Activated CD8-positive, alpha-beta memory T cell treated with anti-CD3 and anti-CD28 coated beads, Interleukin-2, amount 50 U/mL, for 1 hour (primary cell): ENCODE results near the gene TSC22D4.
"Not testable (repeated sequence)": the region's sequence is repeated elsewhere in the genome, so short reads cannot be mapped to it uniquely, and the experiment has no call there.

Source experiments
- DNase-seq: peaks from one replicate; pipeline ENCODE4 v3.0.0-alpha.2; 2020; ENCODE audit errors: extremely low read depth

Gene TSC22D4

DNA sequence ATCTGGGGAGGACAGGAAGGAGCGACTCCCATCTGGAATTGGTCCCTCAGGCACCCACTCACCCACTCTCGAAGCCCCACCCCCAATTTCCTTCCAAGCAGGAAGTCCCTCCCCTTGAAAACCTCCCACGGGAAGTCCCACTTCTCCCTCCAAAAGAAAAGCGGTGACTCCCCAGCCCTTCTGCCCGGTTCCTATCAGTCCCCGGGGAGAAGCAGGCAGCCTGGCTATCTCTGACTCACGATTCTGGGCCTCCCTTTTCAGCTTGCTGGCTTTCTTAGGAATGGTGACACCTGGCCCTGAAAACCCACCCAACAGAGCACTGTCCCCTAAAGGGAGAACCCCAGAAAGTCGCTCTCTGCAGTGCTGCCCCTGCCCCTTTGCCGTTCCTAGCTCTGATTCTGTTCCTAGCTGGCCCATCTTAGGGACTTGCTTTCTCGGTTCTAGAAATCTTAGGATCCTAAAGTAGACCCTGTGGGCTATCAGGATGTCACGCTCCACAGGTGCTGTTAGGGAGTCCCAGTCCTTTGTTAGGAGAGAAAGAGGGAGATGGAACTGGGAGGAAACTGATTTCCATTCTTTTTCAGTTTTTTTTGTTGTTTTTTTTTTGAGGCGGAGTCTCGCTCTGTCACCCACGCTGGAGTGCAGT lies 6.0 kb downstream of the TSC22D4 start:
- DNase-seq: no peak

DNA sequence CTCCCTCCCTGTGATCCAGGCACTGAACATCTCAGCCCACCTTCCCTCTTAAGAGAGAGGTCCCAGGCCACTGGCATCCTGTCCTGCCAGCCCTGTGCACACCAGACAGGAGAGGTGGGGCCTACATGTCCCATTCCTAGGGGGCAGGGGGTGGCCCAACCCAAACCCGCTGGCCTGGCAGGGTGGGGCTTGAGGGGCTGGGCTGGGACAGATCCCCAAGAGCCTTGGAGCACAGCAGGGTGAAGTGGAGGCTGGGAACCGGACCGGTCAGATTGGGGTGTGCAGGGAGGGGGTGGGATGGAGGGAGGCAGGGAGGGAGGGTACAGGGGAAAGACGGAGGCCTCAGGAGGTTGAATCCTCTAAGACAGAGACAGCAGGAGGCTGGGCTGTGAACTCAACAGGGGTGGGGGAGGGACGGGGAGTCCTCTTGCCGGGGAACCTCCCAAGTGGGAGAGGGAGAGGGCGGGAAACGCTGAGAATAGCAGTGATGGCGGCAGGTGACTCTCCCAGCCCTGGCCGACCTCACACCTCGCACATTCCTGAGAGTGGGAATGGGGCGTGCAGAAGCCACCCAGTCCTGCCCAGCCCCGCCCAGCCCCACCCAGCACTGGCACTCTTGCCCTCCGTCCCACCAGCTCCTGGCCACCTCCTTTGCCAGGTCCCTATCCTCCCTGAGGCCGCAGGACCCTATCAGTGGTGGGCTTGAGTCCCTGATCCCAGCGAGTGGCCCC lies 6.7 kb downstream of the TSC22D4 start:
- no peak for DNase-seq

DNA sequence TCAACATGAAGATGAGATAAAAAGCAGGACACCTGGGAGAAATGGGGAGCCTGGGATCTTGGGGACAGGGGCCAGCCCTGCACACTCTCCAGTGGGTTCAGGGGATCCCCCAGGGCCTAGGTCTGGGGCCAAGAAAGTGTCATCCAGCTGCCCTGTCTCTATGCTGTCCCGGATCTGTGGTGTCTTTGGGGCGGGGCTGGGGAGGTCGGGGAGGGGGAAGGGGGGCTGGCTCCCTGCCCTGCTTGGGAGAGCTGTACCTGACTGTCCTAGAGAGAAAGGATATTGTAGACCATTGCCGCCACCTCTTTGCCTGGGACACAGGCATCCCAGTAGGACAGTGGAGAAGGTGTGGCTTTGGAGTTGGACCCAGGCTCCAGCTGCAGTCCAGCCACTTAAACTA lies 8.0 kb downstream of the TSC22D4 start:
- DNase-seq: no peak

DNA sequence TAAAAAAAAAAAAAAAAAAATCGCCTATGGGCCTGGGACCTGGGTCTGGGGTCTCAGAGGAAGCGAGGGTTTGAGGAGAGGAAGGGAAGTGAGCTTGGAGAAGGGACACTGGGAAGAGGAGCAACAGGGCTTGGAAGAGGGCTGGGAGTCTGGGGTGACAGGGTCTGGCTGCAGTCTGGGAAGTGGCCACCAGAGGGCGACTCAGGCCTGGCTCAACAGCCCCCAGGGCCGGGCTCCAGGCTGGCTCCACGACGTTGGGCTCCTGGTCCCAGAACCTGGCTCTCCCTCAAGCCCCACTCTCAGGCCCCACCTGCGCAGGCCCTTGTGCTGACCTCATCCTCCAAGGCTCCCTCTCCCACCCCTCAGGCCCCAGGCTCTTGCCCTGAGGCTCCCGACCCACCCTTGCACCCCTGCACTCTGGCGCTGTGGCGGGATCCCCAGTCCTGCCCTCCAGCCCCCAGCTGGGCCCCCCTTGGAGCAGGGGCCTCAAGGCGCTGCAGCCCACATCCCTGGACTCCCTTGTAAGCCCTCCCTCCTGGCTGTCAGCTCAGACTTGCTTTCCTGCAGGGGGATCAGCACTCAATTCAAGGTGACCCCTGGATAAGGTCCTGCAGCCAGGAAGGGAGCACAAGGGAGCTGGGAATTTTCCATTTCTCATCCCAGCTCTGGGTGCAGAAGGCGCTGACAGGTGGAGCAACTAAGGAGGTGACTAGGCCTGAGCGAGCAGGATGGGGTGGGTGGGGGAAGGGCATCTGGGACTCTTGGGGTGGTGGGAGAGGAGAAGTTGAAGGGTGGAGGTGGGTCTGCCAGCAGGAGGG lies 9.6 kb downstream of the TSC22D4 start:
- DNase-seq: peak; percentile 30

DNA sequence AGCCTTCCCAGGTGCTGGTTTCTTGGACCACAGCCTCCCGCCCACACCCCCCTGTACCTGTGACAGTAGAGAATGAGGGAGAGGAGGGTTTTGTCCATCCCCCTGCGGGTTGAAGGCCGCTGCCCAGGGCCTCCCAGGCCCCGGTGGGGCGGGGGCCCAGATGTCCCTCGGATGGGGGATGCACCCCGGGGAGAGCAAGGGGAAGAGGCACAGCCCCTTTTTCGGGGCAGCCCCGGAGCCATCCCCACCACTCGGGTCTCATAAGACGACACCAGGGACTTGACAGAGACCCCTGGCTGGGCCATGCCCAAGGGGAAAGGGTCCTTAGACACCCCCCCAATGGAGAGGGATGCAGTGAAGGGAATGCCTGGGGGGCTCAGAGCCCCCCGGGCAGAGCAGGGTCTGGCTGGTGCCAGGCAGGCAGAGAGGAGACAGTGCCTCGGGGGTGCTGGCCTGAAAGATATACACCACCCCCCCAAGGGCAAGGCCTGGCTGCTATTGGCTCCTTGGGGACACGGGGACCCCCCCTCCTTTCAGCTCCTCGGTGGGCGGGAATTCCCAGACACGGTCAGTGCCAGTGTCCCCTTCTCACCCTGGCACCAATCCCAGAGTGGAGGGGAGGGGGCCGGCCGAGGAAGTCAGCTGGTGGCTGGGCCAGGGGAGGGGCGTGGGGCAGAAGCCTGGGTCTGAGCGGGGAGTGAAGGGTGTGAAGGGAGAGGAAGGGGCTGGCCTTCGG lies 11.2 kb downstream of the TSC22D4 start:
- no peak for DNase-seq

DNA sequence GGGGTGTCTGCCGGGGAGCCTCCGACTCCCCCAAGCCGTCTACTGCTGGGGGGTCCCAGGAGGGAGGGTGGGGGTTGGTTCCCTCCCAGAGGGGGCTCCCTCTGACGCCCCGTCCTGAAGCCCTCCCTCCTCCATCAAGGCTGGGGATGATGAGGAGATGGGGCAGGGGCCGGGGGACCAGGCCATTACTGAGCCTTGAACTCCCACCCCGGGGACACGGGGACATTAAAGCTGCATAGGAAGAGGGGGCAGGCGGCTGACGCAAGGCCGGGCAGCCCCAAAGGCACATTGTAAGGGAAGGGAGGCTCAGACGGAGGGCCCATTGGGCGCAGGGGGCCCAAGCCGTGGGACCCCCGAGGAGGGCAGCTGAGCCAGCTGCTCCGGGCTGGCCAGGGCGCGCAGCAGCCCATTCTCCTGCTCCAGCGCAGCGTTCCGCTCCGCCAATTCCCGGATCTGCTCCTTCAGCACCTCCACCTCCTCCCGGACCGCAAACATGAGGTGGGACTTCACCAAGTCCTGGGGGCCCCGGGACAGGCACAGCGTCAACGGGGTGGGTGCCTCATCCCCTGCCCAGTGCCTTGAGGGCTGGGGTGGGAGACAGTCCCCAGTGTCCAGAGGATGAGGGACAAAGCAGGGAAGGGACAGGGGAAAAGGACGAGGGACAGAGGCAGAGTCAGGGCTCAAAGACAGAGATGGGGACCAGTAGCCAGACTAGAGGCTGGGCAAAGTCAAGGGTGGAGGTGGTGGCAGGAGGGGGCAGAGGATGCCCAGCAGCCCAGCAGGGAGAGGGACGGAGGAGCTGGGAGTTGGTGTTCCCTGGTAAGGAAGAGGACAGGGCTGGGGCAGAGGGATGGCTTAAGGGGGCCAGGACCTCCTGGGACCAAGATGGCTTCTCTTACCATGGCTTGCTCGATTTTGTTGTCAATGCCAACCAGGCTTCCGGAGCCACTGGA lies 12.1 kb downstream of the TSC22D4 start:
- DNase-seq: no peak

DNA sequence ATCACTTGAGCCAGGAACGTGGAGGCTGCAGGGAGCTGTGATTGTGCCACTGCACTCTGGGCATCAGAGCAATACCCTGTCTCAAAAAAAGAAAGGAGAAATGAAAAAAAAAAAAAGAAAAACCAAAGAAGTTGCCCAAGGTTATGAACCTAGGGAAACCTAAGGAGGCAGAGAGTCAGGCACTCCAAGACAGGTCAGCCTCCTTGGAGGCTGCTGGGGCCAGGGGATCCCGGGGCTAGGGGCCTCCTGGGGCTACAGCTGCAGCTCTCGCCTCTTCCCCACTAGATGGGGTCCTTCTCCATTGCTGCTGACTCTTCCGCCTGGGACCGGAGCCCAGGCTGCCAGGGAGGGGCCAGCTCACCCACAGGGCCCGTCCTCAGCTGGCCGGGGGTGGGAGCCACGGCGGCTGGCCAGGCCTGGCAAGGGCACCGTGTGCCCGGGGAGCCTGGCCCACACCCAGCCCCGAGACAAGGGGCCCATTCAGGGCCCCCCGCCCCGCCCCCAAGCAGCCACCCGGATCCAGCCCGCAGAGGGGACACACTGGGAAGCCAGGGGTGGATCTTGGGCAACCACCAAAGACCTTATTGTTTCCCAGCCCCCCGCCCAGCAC lies 13.2 kb downstream of the TSC22D4 start:
- no peak for DNase-seq

DNA sequence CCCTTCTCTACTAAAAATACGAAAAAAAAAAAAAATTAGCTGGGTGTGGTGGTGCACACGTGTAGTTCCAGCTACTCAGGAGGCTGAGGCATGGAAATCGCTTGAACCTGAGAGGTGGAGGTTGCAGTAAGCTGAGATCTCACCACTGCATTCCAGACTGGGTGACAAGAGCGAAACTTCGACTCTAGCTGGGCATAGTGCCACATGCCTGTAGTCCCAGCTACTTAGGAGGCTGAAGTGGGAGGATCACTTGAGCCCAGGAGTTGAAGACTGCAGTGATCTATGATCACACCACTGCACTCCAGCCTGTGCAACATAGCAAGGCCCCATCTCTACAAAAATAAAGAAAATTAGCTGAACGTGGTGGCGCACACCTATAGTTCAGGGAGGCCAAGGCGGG lies 13.7 kb downstream of the TSC22D4 start:
- no peak for DNase-seq

DNA sequence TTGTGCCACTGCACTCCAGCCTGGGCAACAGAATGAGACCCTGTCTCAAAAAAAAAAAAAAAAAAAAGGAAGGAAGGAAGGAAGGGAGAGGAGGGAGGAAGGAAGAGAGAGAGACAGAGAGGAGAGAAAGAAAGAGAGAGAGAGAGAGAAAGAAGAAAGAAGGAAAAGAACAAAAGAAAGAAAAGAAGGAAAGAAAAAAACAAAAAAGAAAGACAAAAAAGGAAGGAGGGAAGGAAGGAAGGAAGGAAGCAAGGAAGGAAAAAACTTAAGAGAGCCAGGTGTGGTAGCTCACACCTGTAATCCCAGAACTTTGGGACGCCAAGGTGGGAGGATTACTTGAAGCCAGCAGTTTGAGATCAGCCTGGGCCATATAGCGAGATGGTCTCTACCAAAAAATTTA lies 14.2 kb downstream of the TSC22D4 start:
- DNase-seq: no peak

DNA sequence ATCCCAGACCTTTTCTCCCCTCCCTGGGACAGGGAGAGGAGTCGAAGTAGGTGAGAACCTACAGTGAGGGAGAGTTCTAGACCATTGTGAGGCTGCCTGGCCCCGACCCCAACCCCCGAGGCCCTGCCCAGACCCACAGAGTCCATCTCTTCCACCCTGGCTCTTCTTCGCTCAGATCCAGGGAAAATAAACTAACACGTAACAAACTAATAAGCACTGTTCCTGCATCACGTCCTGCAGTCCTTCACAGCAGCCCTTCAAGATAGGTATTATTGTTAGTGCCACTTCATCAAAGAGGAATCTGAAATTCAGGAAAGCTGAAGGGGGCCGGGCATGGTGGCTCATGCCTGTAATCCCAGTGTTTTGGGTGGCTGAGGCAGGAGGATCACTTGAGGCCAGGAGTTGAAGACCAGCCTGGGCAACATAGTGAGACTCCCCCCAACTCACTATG lies 14.8 kb downstream of the TSC22D4 start, which contains the start of gene SPACDR:
TSS of gene SPACDR (minus strand) at position 51 of the 451 bp plus-strand sequence. CDS start 235 bp downstream, outside the sequence.
- DNase-seq: no peak

DNA sequence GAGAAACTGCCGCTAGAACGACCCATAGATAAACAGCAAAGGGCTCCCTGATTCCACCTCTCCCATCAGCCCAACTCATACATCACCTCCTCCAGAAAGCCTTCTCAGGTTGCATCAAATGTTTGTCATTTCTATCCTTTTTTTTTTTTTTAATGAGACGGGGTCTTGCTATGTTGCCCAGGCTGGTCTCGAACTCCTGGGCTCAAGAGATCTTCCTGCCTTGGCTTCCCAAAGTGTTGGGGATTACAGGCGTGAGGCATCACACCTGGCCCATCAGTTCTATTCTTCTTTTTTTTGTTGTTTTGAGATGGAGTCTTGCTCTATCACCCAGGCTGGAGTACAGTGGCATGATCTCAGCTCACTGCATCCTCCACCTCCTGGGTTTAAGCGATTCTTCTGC lies 22.0 kb downstream of the TSC22D4 start:
- no peak for DNase-seq

DNA sequence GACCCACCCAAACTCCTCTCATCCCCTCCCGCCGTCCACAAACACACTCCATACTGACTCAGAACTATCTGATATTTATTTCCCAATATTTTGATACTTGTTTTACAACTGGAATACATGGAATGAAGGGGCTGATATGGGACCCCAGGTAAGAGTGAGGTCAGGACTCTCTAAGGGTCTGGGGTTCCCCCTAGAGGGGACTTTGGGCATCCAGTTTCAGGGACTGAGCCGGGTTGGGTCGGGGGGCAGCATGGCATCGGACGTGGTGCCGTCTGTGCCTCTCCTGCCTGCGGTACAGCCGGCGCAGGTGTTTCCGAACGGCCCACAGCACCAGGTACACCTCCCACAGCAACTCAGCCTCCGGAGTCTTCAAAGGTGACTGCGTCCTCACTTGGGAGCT lies 22.5 kb downstream of the TSC22D4 start:
- DNase-seq: no peak

DNA sequence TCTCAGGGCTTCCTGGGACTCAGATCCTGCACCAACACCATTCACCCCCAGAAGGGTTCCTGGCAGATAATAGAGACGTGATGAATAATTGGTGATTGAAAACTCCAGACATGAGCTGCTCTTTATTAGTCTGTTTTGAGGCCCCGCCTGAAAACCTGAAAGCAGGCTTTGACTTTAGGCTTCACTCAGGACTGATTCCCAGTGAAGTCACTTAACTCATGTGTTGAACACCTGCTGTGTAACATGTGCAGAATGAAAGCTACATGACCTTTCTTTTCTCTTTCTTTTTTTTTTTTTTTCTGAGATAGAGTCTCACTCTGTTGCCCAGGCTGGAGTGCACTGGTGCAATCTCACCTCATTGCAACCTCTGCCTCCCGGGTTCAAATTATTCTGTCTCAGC lies 23.8 kb downstream of the TSC22D4 start:
- no peak for DNase-seq

DNA sequence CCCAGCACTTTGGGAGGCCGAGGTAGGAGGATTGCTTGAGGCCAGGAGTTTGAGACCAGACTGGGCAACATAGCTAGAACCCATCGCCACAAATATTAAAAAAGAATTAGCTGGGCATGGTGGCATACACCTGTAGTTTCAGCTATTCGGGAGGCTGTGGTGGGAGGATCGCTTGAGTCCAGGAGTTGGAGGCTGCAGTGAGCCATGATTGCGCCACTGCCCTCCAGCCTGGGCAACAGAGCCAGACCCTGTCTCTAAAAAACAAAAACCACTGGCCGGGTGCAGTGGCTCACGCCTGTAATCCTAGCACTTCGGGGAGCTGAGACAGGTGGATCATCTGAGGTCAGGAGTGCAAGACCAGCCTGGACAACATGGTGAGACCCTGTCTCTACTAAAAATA lies 25.2 kb downstream of the TSC22D4 start:
- not testable (repeated sequence) for DNase-seq

DNA sequence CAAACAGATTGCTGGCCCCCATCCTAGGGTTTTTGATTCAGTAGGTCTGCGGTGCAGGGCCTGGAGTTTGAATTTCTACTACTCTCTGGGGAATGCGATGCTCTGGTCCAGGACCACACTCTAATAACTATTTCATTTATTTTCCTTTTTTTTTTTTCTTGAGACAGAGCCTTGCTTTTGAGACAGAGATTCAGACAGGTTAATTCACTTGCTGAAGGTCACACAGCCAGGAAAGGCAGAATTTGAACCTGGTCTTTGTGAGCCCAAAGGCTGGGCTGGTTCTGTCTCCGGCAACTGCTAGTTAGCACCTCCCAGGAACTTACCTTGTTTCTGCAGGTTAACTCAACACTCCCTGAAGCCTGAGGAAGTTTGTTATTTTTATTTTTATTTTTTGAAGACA lies 26.5 kb downstream of the TSC22D4 start:
- no peak for DNase-seq

DNA sequence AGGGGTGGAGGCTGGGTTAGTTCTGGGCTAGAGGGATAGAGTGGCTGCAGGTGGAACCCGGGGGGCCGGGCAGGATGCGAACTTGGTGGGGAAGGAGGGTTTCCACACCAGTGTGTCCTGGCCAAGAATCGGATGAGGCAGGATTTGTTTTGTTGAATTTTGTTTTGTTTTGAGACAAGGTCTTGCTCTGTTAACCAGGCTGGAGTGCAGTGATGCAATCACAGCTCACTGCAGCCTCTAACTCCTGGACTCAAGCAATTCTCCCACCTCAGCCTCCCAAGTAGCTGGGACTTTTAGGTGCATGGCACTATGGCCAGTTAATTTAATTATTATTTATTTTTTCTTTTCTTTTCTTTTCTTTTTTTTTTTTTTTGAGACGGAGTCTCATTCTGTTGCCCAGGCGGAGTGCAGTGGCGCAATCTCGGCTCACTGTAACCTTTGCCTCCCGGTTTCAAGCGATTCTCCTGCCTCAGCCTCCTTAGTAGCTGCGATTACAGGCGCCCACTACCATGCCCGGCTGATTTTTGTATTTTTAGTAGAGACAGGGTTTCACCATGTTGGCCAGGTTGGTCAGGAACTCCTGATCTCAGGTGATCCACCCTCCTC lies 29.7 kb downstream of the TSC22D4 start:
- DNase-seq: no peak

DNA sequence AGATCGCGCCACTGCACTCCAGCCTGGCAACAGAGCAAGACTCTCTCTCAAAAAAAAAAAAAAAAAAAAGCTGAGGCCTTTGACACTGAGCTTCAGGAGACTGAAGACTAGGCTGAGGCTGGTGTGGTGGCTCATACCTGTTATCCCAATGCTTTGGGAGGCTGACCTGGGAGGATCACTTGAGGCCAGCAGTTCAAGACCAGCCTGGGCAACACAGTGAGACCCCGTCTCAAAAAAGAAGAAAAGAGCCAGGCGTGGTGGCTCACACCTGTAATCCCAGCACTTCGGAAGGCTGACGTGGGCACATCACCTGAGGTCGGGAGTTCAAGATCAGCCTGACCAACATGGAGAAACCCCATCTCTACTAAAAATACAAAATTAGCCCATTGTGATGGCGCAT lies 31.7 kb downstream of the TSC22D4 start:
- not testable (repeated sequence) for DNase-seq

DNA sequence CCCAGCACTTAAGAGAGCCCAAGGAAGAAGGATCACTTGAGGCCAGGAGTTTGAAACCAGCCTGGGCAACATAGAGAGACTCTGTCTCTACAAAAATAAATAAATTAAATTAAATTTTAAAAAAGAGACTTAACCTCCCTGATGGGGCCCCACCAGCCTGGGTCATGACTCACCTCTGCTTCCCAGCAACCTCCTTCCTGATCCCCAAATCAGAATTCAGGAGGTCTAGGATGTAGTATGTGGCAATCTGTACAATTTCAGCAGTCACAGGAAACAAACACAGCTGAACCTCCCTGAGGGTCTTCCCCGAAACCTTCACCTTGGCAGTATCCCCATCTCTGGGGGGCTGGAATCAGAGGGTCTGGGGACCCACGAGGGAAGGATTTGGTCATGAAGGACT lies 33.0 kb downstream of the TSC22D4 start:
- no peak for DNase-seq

DNA sequence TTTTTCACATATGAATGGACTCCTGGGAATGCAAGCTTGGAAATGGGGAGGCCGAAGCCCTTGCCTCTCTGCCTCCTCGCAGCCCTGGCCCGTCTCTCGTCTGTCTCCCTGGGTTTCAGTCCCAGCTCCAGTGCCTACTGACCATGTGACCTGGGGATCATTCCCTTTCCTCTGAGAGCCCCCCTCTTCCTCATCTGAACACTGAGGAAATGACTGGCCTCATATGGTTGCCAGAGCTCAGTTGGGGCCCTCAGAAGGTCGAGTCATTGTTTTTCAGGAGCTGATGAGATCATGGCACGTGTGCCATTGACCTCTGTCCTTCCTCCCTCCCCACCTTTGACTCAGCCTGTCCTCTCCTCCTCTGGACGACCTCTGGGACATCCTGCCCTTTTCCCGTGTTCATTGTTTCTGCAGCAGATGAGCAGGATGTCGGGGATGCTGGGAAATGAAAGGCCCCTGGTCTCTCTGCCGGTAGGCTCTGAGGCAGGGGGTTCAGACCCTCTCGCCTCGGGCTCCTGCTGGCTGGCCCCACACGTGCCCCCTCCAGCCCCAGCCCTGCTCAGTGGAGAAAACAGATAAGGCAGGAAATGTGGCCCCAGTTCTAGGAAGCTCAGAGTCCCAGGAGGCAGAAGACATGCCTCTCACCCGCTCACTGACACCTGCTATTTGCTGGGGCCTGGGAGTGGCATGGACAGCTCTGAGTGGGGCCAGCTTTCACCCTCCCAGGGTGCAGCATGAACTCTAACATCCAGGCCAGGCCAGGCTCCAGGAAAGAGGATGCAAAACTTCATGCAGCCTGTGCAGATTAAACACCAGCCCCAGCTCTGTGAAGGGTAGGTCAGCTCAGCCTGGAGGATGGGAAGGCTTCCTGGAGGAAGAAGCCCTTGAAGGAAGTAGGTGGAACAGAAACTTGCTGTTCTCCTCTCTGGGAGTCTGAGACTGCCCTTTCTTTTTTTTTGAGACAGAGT lies 34.4 kb downstream of the TSC22D4 start:
- no peak for DNase-seq
